GM21576 (cell line): ENCODE data around the gene MACROH2A1.

Experiments
- ATAC-seq: cut with Tn5 transposase; IDR thresholded peaks from one replicate; pipeline ENCODE4 v1.9.1; 2021; ENCODE audit warnings: mild to moderate bottlenecking, moderate library complexity; ENCODE audit not compliant: unreplicated experiment

The MACROH2A1 gene

GRCh38 chr5:135357685-135358084 is 41.3 kb downstream of the MACROH2A1 start:
- no peak for ATAC-seq

GRCh38 chr5:135356522-135357318 is 42.3 kb downstream of the MACROH2A1 start:
- ATAC-seq, result no peak

GRCh38 chr5:135355169-135355568 is 43.9 kb downstream of the MACROH2A1 start:
- ATAC-seq, result no peak

- ATAC-seq, result no peak
Observed at GRCh38 chr5:135353952-135354721, 44.9 kb downstream of the MACROH2A1 start.

- ATAC-seq, result no peak
Observed at GRCh38 chr5:135350536-135350935, 48.5 kb downstream of the MACROH2A1 start.

- no peak for ATAC-seq
Observed at GRCh38 chr5:135349886-135350285, 49.1 kb downstream of the MACROH2A1 start.

GRCh38 chr5:135349451-135349850 is 49.6 kb downstream of the MACROH2A1 start:
- no peak for ATAC-seq

GRCh38 chr5:135348918-135349317 is 50.1 kb downstream of the MACROH2A1 start:
- ATAC-seq, result no peak

GRCh38 chr5:135347392-135347791 is 51.6 kb downstream of the MACROH2A1 start:
- ATAC-seq, result no peak

GRCh38 chr5:135345956-135346731 is 52.9 kb downstream of the MACROH2A1 start:
- no peak for ATAC-seq

GRCh38 chr5:135344349-135344748 is 54.7 kb downstream of the MACROH2A1 start:
- no peak for ATAC-seq

- ATAC-seq, result no peak
Observed at GRCh38 chr5:135343413-135343812, 55.6 kb downstream of the MACROH2A1 start.

GRCh38 chr5:135342551-135342875 is 56.5 kb downstream of the MACROH2A1 start:
- no peak for ATAC-seq

- ATAC-seq, result no peak
Observed at GRCh38 chr5:135341696-135342550, 57.1 kb downstream of the MACROH2A1 start.

GRCh38 chr5:135341016-135341666 is 57.9 kb downstream of the MACROH2A1 start:
- ATAC-seq, result no peak

GRCh38 chr5:135340568-135340967 is 58.5 kb downstream of the MACROH2A1 start:
- ATAC-seq, result no peak

GRCh38 chr5:135339623-135340022 is 59.4 kb downstream of the MACROH2A1 start:
- no peak for ATAC-seq

- no peak for ATAC-seq
Observed at GRCh38 chr5:135339189-135339588, 59.8 kb downstream of the MACROH2A1 start.

- ATAC-seq, result no peak
Observed at GRCh38 chr5:135337064-135337463, 62.0 kb downstream of the MACROH2A1 start.
